GM21576 (cell line): ENCODE data around the gene HFE.
"Not testable (repeated sequence)": the region's sequence is repeated elsewhere in the genome, so short reads cannot be mapped to it uniquely, and the experiment has no call there.

Experiments used
- ATAC-seq: cut with Tn5 transposase; IDR thresholded peaks from one replicate; pipeline ENCODE4 v1.9.1; 2021; ENCODE audit warnings: mild to moderate bottlenecking, moderate library complexity; ENCODE audit not compliant: unreplicated experiment

HFE gene, protein sequence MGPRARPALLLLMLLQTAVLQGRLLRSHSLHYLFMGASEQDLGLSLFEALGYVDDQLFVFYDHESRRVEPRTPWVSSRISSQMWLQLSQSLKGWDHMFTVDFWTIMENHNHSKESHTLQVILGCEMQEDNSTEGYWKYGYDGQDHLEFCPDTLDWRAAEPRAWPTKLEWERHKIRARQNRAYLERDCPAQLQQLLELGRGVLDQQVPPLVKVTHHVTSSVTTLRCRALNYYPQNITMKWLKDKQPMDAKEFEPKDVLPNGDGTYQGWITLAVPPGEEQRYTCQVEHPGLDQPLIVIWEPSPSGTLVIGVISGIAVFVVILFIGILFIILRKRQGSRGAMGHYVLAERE

DNA sequence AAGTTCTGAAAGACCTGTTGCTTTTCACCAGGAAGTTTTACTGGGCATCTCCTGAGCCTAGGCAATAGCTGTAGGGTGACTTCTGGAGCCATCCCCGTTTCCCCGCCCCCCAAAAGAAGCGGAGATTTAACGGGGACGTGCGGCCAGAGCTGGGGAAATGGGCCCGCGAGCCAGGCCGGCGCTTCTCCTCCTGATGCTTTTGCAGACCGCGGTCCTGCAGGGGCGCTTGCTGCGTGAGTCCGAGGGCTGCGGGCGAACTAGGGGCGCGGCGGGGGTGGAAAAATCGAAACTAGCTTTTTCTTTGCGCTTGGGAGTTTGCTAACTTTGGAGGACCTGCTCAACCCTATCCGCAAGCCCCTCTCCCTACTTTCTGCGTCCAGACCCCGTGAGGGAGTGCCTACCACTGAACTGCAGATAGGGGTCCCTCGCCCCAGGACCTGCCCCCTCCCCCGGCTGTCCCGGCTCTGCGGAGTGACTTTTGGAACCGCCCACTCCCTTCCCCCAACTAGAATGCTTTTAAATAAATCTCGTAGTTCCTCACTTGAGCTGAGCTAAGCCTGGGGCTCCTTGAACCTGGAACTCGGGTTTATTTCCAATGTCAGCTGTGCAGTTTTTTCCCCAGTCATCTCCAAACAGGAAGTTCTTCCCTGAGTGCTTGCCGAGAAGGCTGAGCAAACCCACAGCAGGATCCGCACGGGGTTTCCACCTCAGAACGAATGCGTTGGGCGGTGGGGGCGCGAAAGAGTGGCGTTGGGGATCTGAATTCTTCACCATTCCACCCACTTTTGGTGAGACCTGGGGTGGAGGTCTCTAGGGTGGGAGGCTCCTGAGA, at the start of gene HFE:
TSS of gene HFE (plus strand) at position 146 of the 832 bp plus-strand sequence. CDS start at position 158, 12 bp downstream.
- no peak for ATAC-seq

DNA sequence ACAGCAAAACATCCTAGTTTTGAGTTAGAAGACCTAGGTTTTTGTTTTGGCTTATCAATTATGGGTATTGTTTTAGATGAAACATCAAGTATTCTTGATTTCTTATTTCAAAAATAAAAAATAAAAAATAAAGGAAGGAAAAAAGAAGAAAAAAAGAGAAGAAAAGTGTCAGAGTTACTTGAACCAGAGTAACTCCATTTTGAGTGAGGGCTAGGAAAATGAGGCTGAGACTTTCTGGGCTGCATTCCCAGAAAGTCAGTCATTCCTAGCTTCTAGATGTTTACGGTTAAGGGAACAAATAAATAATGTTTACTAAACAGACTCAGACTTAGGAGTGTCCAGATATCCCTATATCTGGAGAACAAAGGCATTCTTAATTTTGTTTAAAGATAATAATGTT, 45.3 kb upstream of the HFE start:
- ATAC-seq, result no peak

DNA sequence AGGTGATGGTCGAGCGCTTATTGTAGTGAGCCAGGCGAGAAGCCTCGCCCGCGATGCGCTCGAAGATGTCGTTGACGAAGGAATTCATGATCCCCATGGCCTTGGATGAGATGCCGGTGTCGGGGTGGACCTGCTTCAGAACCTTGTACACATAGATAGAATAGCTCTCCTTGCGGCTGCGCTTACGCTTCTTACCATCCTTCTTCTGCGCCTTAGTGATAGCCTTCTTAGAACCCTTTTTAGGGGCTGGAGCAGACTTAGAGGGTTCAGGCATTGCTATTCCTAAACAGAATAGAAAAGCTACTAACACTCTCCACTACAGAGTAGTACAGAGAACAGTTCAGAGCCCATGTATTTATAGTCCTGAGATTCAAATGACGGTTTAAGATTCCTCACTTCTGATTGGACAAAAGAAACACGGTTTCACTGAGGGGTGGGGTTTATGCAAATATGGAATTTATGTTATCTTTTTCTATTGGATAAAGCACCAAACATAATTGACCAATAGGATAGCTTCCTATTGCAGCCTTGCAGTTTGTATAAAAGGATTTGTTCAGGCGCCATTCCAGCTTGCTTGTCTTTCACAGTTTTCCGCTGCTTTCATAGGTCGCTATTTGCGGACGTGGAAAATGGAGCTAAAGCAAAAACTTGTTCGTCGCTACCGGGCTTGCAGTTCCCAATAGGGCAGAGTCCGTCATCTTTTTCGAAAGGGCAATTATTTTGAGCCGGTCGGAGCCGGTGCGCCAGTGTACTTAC, 43.7 kb upstream of the HFE start:
- peak; percentile 67 for ATAC-seq

DNA sequence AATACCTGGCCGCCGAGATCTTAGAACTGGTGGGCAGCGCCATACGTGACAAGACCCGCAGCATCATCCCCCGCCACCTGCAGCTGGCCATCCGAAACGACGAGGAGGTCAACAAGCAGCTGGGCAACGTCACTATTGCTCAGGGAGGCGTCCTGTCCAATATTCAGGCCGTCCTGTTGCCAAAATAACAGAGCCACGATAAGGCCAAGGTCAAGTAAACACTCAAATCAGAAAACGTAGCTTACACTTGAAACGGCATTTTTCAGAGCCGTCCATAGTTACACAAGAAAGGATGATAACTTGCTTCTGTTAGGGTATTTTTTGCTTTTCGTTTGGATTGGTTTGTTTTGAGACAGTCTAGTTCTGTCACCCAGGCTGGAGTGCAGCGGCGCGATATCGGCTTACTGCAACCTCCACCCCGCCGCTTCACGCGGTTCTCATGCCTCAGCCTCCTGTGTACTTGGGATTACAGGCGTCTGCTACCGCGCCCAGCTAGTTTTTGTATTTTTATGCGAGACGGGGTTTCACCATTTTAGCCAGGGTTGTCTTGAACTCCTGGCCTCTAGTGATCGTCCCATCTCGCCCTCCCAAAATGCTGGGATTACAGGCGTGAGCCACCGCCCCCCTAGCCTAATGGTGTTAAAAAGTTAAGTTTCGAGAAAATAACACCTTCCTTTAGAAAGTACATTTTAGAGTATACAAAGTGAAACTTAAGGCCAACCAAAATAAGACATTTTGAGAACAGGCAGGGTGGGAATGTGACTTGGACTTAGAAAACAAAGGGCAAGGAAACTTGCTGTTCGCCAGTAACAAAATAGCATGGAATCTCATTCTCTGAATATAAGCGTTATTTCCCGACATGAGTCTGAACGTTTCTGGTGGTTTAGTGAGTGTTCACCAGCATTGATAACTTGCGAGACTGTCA, 42.8 kb upstream of the HFE start:
- peak; percentile 21 for ATAC-seq

DNA sequence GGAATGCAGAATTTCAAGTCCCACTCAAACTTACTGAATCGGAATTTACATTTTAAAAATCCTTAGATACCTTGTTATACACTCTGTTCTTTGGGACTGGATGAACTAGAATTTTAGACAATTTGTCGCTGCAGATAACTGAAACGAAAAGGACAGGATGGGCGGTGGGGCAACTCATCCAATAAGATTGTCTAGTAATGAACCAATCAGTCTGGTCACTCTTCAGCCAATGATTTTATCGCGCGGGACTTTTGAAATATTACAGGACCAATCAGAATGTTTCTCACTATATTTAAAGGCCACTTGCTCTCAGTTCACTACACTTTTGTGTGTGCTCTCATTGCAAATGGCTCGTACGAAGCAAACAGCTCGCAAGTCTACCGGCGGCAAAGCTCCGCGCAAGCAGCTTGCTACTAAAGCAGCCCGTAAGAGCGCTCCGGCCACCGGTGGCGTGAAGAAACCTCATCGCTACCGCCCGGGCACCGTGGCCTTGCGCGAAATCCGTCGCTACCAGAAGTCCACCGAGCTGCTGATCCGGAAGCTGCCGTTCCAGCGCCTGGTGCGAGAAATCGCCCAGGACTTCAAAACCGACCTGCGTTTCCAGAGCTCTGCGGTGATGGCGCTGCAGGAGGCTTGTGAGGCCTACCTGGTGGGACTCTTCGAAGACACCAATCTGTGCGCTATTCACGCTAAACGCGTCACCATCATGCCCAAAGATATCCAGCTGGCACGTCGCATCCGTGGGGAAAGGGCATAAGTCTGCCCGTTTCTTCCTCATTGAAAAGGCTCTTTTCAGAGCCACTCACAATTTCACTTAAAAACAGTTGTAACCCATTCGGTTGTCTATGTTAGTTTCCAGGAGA, 41.9 kb upstream of the HFE start:
- ATAC-seq, result peak; percentile 44

DNA sequence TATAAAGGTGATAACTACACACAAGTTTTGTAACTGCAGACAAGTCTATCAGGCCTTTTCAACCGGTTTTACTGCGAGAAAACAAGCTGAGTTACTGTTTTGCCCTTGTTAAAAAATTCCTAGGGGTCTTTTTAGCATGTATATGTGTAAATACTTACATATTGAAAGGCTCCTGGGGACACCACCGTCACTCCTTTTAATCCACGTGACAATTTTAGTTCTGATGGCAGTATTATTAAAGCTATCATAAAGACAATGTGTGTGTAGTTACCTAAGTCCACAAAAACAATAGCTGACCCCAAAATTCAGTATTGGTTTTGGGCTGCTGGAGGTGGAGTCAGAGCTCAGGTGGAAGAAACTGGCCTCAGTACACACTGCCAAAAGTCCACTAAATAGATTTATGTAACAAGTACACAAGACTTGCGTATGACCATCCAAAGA, 41.3 kb upstream of the HFE start:
- no peak for ATAC-seq

DNA sequence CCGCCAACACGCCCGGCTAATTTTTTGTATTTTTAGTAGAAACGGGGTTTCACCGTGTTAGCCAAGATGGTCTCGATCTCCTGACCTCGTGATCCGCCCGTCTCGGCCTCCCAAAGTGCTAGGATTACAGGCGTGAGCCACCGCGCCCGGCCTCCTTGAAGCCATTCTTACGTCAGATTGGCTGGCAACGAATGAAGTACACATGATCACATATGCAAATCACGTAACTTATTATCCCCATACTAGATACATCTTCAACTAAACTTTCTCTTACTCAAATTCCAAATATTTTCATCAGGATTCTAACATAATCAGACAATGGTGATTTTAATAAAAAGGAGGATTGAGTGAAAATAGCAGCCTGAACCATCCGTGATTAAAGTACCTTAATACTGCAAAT, 39.9 kb upstream of the HFE start:
- not testable (repeated sequence) for ATAC-seq

DNA sequence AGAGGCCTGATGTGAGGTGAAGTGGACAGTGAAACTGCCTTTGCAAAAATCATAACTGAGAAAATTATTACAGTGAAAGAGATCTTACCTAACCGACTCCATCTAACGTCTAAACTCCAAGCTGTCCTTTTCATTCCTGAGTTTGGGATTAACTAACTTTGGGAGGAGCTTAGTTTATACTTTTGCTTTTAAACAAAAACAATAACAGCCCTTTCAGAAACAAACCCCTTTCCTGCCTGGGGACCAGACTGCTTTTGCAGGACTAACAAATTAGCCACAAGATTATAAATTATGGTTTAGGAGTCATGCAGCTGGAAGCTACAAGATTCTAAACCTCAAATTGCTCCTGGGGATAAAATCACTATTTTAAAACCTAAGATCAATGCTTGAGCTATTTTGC, 38.6 kb upstream of the HFE start:
- no peak for ATAC-seq

DNA sequence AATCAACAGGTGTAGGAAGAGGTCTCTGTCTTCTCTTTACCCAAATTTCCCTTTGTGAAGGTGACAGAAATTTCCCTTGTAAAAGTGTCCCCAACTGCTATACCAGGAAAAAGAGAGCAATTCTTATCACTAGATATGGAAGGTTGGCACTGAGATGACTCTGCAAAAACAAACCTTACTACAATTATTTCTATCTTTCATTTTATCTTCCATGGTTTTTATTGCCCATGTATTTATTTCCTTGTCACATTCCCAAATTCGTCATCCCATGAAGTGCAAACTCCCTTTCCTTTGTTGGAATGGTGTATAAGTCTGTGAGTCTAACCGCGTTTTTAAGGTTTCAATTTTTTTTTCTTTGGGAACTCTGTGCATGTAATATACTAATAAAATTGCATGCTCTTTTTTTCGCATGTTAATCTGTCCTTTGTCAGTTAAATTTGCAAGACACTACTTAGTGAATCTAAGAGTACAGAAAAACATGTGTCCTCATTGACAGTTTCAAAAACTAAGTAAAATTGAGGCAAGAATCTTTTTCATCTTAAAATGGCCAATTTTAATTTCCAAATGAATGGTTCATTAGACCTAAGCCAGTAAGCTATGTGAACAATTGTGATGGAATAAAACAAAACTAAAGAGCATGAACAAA, 35.4 kb upstream of the HFE start:
- no peak for ATAC-seq

DNA sequence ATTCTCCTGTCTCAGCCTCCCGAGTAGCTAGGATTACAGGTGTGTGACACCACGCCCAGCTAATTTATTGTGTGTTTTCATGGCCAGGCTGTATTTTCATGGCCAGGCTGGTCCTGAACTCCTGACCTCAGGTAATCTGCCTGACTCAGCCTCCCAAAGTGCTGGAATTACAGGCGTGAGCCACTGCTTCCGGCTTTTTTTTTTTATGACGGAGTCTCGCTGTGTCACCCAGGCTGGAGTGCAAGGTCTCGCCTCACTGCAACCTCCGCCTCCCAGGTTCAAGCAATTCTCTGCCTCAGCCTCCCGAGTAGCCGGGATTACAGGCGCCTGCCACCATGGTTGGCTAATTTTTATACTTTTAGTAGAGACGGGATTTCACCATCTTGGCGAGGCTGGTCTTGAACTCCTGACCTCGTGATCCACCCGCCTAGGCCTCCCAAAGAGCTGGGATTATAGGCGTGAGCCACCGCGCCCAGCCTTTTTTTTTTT, 34.4 kb upstream of the HFE start:
- ATAC-seq, result not testable (repeated sequence)

DNA sequence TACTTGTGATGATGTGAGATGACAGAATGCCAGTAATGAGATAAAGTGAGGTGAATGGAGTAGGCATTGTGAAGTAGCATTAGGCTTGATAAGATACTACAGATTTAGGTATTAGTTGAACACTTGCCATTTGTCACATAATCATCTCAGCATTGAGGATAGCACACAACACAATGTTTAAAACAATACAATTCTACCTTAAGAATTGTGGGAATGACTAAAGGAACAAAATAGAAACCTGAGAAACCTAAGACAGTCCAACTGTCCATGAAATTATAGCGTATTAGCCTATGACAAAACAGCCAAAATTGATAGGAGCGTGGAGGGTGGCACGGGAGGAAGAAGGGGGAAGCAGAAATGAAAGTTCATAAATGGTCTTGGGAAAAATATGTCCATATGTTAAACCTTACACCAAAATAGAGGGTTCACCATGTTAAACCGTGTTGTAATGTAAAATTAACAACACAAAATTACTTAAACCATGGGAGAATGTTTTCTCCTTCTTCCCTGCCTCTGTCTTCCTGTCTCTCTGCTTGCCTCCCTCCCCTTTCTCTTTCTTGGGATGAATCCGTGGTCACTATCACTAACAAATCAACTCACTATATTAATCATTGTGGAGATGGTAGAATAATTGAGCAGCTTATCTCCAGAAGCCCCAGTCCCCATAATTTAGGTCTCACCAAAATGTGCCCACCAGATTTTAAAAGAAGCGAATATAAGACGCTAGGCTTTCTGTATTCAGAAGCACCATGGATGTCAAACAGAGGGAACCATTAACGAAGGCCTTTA, 33.0 kb upstream of the HFE start:
- no peak for ATAC-seq

DNA sequence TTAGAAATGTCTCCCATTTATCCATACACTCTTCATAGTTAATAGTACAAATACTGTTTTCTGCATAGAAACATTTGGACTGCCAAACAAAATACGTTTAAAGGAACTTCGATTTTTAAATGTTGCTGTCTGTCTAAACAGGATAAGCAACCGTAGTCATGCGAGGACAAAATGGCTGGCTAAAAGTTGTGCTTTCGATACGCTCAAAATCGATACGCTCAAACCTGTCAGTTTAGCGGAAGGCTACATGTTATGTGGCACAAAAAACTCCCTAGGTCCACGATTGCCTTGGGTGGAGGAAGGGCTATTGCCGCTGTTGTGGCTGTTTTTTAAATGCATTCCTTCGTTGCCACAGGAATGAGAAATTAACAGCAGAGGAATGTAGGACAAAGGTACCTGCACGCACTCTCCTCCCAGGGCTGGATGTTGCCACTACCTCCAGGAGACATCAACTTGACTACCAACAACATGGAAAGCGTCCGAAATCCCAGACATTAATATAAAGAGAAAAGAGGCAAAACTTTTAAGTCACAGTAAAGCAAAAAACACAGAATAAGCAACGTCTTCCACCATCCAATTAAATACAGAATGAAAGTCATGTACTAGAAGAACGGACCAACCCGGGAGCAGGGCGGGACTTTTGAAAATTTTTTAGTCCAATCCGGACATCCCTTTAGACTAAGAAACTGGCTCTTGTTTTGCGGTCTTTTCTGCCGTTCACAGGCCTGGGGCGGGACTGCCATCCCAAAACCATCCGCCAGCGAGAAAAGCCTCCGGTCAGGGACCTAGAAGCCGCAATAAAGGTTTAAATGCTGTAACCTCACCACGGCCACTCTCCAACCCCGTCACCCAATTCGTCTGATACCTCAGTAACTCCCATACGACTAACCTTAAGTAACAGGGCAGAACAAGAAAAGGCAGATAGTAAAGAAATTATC, 32.2 kb upstream of the HFE start:
- peak; percentile 56 for ATAC-seq

DNA sequence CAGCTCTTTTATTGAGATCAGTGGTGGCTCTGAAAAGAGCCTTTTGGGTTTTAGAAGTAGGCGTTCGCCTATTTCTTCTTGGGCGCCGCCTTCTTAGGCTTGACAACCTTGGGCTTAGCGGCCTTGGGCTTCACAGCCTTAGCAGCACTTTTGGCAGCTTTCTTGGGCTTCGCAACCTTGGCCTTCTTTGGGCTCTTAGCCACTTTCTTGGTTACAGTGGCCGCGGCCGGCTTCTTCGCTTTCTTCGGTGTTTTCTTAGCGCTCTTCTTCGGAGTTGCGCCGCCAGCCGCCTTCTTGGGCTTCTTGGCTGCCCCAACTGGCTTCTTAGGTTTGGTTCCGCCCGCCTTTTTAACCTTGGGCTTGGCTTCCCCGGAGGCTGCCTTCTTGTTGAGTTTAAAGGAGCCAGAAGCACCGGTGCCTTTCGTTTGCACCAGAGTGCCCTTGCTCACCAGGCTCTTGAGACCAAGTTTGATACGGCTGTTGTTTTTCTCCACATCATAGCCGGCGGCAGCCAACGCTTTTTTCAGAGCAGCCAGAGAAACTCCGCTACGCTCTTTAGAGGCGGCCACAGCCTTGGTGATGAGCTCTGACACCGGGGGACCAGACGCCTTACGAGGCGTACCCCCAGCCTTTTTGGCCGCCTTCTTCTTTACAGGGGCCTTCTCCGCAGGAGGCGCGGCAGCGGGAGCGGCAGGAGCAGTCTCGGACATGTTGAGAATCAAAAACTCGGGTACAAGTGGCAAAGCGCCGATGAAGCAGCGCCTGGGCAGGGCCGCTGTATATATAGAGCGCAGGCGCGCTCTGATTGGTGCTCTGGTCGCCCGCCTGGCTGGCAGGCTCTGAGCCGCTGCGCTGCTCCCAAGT, 31.3 kb upstream of the HFE start:
- peak; percentile 65 for ATAC-seq

DNA sequence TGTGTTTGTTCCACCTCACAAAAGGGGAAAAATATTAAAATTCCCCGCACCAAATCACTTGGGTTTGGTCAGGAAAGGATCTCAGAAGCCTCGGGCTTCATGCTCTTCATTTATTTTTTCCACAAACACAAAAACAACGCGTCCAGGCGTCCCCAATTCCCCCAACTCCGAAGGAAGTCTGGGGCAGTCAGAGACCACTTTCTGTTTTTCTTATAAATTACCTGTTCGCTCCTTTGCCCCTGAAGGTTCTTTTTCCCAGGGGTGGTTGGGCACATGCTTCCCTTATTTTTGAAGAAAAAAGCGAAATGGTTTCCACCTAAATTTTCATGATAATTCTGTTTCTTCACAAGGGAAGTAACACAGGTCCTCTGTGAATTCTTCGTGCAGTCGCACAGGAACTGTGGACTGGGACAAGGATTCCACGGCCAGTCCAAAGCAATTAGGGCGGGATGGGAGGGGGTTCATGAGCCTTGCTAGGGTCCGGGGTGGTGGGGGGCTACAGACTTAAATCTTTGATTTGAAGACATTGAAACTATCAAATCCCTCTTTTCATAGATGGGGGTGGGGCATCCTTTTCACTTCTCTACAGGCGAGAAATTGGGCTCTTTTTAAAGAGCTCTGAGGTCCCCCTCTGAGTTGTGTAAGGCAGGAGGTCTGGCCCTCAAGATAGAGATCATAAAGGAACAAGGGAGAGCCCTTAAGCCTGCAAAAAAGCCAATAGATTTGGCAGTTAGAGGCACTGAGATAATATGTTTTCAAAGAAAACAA, 30.5 kb upstream of the HFE start:
- no peak for ATAC-seq

DNA sequence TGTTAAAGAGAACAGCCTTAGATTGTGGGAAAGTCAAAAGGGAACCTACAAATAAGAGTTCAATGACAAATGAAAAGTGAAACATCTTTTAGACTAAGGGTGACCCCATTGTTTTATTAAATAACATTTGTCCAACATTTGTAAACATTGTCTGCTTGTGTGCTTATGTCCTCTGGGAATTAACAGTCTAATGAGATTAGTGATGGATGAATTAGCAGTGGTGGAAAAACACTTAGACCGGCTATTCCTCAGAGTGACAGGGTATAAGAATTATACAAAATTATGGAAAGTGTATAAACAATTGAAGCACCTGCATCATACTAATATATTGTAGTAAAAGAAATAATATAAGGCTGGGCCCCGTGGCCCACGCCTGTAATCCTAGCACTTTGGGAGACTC, 29.3 kb upstream of the HFE start:
- no peak for ATAC-seq
